Heart right ventricle (tissue), 16 donors: Measurements from ENCODE around the gene HOXC11. TPM values are rescaled to one million over a fixed set of nuclear protein-coding genes. Genes with fewer than 3 reads are reported as not detected.
A peak's percentile ranks its signal among the peaks of the same experiment; 100 is the strongest.

Source experiments
- ATAC-seq, 8 donors: fragments of 200-7000 bp; cut with Tn5 transposase; one replicate each; pipeline ENCODE4 v1.9.1; 2020; ENCODE audit warnings: mild to moderate bottlenecking in 8 of 8, moderate library complexity in 8 of 8, moderate number of reproducible peaks in 1 of 8
- DNase-seq, 2 donors: peaks; one replicate each; pipeline ENCODE4 v3.0.0-alpha.2; 2020
- H3K27ac ChIP-seq, 10 donors: fragments of 200-600 bp; sonication (generic) in 2 of 10; one replicate each; pipeline versions ENCODE4 v1.5.0 to v1.8.0; 2020 to 2022; ENCODE audit warnings: mild to moderate bottlenecking in 3 of 10
- H3K27me3 ChIP-seq, 7 donors: fragments of 200-600 bp; one replicate each; pipeline ENCODE4 v1.8.0; 2021 to 2022; ENCODE audit warnings: mild to moderate bottlenecking in 2 of 7
- H3K36me3 ChIP-seq, 9 donors: fragments of 200-600 bp; sonication (generic) in 1 of 9; one replicate each; pipeline versions ENCODE4 v1.5.0 to v1.8.0; 2020 to 2022; ENCODE audit warnings: mild to moderate bottlenecking in 2 of 9
- H3K4me1 ChIP-seq, 9 donors: fragments of 200-600 bp; sonication (generic) in 1 of 9; one replicate each; pipeline versions ENCODE4 v1.5.0 to v1.8.0; 2020 to 2022; ENCODE audit warnings: mild to moderate bottlenecking in 4 of 9
- H3K4me3 ChIP-seq, 10 donors: fragments of 200-600 bp; sonication (generic) in 2 of 10; one replicate each; pipeline versions ENCODE4 v1.5.0 to v1.8.0; 2020 to 2022; ENCODE audit warnings: mild to moderate bottlenecking in 7 of 10, moderate library complexity in 2 of 10
- H3K9me3 ChIP-seq, 11 donors: fragments of 200-600 bp in 10 of 11; sonication (generic) in 2 of 11; one replicate each; pipeline versions ENCODE4 v1.5.0 to v1.8.0; 2013 to 2022; ENCODE audit warnings: mild to moderate bottlenecking in 2 of 11, control low read depth in 1 of 11, moderate library complexity in 1 of 11
- CTCF ChIP-seq, 9 donors: fragments of 200-600 bp; sonication (generic) in 2 of 9; IDR thresholded peaks; one replicate each; pipeline versions ENCODE4 v1.5.0 to v1.8.0; 2021 to 2022; ENCODE audit warnings: antibody characterized with exemption in 9 of 9, mild to moderate bottlenecking in 5 of 9, moderate library complexity in 1 of 9
- WGBS, 2 donors: extraction: QIAGEN DNeasy Blood & Tissue Kit; methylation state at CpG; one replicate each; pipeline ENCODE4 v1.1.7; 2013; ENCODE audit warnings: inconsistent platforms in 1 of 2; 5-methylcytosine and 5-hydroxymethylcytosine counted together
- intact Hi-C, 10 donors: fragments of 100-400 bp; cut with DNase I; formaldehyde crosslinking; loops; one replicate each; pipeline versions ENCODE4 v1.11.1 to v1.14.2; 2022
- polyA plus RNA-seq, 2 donors: library from polyadenylated mRNA; stranded (reverse); fragments of 200-250 nt; gene quantifications; one replicate each; pipeline ENCODE4 v1.2.3, GENCODE V29; 2013
- total RNA-seq, 10 donors: library from RNA; stranded (reverse); fragmentation: NEBNext Ultra II Directional in 3 of 10; extraction: Animal tissue kit (Norgen Biotek cat#: 25700) in 3 of 10; gene quantifications; one replicate each; pipeline versions ENCODE4 v1.2.1 to v1.2.4, GENCODE V29; 2021 to 2023
- donor health status: Arrhythmogenic right ventricular cardiomyopathy.
- donor health status: ischemic (EF 13 %, LVEDD 7.1; RV severe dilation, severe dysfunction).
- donor health status: healthy with polysubstance abuse.
- donor health status: DM: no; HTN: yes; CAD: no.
- donor health status: DM: no; HTN: no; CAD: no.
- donor health status: ischemic (EF 25% LVEDD 6.9; RV normal size, moderate dysfunction).
- donor health status: ischemic (EF 25% LVEDD 5.7; RV mildly dilated, moderate dysfunction).
- donor health status: healthy.
- donor health status: DM: yes; HTN: yes; CAD: no.
- donor health status: Ischemic cardiomyopathy.
- donor health status: ischemic (EF 35%, LVEDD 5.7; RV mildly dilated, moderate dysfunction).
- donor health status: nonischemic (EF 11% LVEDD 7.7; RV severe dilation, severe dysfunction).
- donor health status: DM: yes; HTN: yes; CAD: no.
- donor health status: PGD.
- donor health status: ischemic (EF 29% LVEDD 5.4; RV normal size, mild dysfunction).
- donor health status: nonischemic (EF 23%, LVEDD 6.1; RV moderate dilation, normal function).

HOXC11 gene
- total and polyA plus RNA-seq, 12 donors: not detected

- Histone ChIP-seq H3K27me3 (peaks cover 9 to 100% (median 97%) of the 10 kb centered on the region in 7 donors), H3K27ac (peak overlapping the region in 8 of 10 donors; percentile 40 to 76 (median 70)), H3K9me3 (no peaks in the 10 kb centered on the region), H3K4me3 (no peak overlapping the region), H3K36me3 (no peaks in the 10 kb centered on the region), H3K4me1 (peaks cover 5 to 36% (median 29%) of the 10 kb centered on the region in 9 donors)
- DNase-seq (no peak), ATAC-seq (no peak)
- TF ChIP-seq CTCF (IDR thresholded peaks at IDR 0.05): no peak
- 57 to 60% methylated on average over 23 of the region's 23 CpGs for WGBS, 2 donors
- intact Hi-C loops: no loop called here
Measured at GRCh38 chr12:54020591-54021405, 47.9 kb downstream of the HOXC11 start.

- H3K36me3 ChIP-seq: no peaks in the 10 kb centered on the region
- peaks cover 6 to 100% (median 97%) of the 10 kb centered on the region in 7 donors for H3K27me3 ChIP-seq
- intact Hi-C loops: no loop called here
- no peak for TF ChIP-seq CTCF (IDR thresholded peaks at IDR 0.05)
- no peaks in the 10 kb centered on the region for H3K9me3 ChIP-seq
- ATAC-seq: no peak
- peaks cover 5 to 35% (median 29%) of the 10 kb centered on the region in 9 donors for H3K4me1 ChIP-seq
- 44 to 51% methylated on average over 16 of the region's 16 CpGs for WGBS, 2 donors
- no peak overlapping the region for H3K4me3 ChIP-seq
- DNase-seq: no peak
- H3K27ac ChIP-seq: no peak overlapping the region
Measured at GRCh38 chr12:54021432-54022013, 48.6 kb downstream of the HOXC11 start.

GRCh38 chr12:54022960-54023884, 50.3 kb downstream of the HOXC11 start:
- Histone ChIP-seq H3K36me3 (no peaks in the 10 kb centered on the region), H3K9me3 (no peaks in the 10 kb centered on the region), H3K4me3 (no peak overlapping the region), H3K4me1 (peaks cover 0 to 18% (median 16%) of the 10 kb centered on the region in 9 donors), H3K27ac (no peak overlapping the region), H3K27me3 (peaks cover 17 to 100% (median 97%) of the 10 kb centered on the region in 7 donors)
- DNase-seq: no peak
- no peak for TF ChIP-seq CTCF (IDR thresholded peaks at IDR 0.05)
- WGBS, 2 donors: 50 to 54% methylated on average over 8 of the region's 8 CpGs
- no peak for ATAC-seq
- intact Hi-C loops: no loop called here

- DNase-seq (no peak), ATAC-seq (no peak)
- Histone ChIP-seq H3K4me1 (peaks cover 0 to 17% (median 11%) of the 10 kb centered on the region in 9 donors), H3K27ac (no peak overlapping the region), H3K9me3 (no peaks in the 10 kb centered on the region), H3K36me3 (no peaks in the 10 kb centered on the region), H3K4me3 (no peak overlapping the region), H3K27me3 (peaks cover 25 to 100% (median 99%) of the 10 kb centered on the region in 7 donors)
- WGBS, 2 donors: 43 to 49% methylated on average over 17 of the region's 17 CpGs
- intact Hi-C loops: no loop called here
- TF ChIP-seq CTCF (IDR thresholded peaks at IDR 0.05): no peak
Measured at GRCh38 chr12:54024127-54024526, 51.2 kb downstream of the HOXC11 start.
